ENCODE measurements around the gene NAALADL2. TPM values are rescaled to one million over a fixed set of nuclear protein-coding genes. Genes with fewer than 3 reads are reported as not detected.
A peak's percentile ranks its signal among the peaks of the same experiment; 100 is the strongest.

The NAALADL2 gene
- total and polyA plus RNA-seq, 2 donors (not counting 1 experiment from before 2014, with no cell fraction given), result 8.8 to 11.6 TPM

DNA sequence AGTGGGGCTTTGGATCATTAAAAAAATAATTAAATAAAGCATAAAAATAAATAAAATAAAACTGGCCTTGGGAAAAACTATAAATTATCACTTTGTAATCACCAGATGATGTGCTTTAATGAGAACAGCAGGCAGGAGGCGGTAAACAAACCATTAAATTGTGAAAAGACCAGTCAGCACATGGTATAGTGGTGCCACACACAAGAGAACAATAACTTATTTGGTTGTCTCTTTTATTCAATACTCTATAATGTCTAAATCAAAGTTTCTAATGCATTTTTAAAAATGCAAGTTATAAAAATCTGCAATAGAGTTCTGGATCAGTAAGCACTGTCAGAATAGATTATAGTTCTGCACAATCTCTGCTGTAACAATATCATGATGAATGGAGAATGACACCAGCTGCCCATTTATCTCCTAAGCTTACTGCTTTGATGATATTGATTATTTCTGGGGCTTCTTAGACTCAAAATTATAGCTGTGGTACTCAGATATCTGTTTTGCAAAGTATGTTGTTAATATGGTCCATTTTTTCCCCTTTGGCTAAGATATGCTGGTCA lies 259.3 kb downstream of the NAALADL2 start:
- Histone ChIP-seq H3K9me3 (ENCODE audit: control insufficient read depth, insufficient read depth, low read depth, low read length) (no peaks in the 10 kb centered on the region), H3K9ac (ENCODE audit: insufficient read depth, low read length) (no peak overlapping the region), H3K4me3 (replicated peaks in 1 of 4; ENCODE audit: control extremely low read depth in 1 of 4, insufficient read depth in 1 of 4, low read depth in 3 of 4, low read length in 4 of 4) (no peak overlapping the region), H4K20me1 (ENCODE audit: control insufficient read depth, extremely low read depth, insufficient read depth, low read length) (no peaks in the 10 kb centered on the region), H3K4me2 (ENCODE audit: extremely low read depth, insufficient read depth, low read length) (no peak overlapping the region), H3K79me2 (ENCODE audit: control insufficient read depth, insufficient read depth, low read length) (no peaks in the 10 kb centered on the region), H3K27ac (ENCODE audit: insufficient read depth, low read length) (no peak overlapping the region), H3K27me3 (ENCODE audit: control insufficient read depth, insufficient read depth, low read length) (no peaks in the 10 kb centered on the region), H3K4me1 (ENCODE audit: control insufficient read depth, extremely low read depth, insufficient read depth, low read length) (no peaks in the 10 kb centered on the region), H2AFZ (ENCODE audit: low read length) (no peak overlapping the region), H3K36me3 (ENCODE audit: control insufficient read depth, insufficient read depth, low read length) (no peaks in the 10 kb centered on the region)
- no peak for DNase-seq (ENCODE audit: low read depth in 2 of 2)
- TF ChIP-seq CTCF (conservative IDR thresholded peaks at IDR 0.05 in 1 of 2, IDR thresholded peaks at IDR 0.05 in 1 of 2; ENCODE audit: low read depth in 1 of 2, low read length in 2 of 2) (no peak), EZH2 (IDR thresholded peaks at IDR 0.05; ENCODE audit: low read length, missing control alignments) (no peak)

- H3K4me1 ChIP-seq (ENCODE audit: control insufficient read depth, extremely low read depth, insufficient read depth, low read length), result no peaks in the 10 kb centered on the region
- H3K27ac ChIP-seq (ENCODE audit: insufficient read depth, low read length), result no peak overlapping the region
- no peak overlapping the region for H3K4me2 ChIP-seq (ENCODE audit: extremely low read depth, insufficient read depth, low read length)
- H2AFZ ChIP-seq (ENCODE audit: low read length), result no peak overlapping the region
- no peaks in the 10 kb centered on the region for H3K9me3 ChIP-seq (ENCODE audit: control insufficient read depth, insufficient read depth, low read depth, low read length)
- H3K79me2 ChIP-seq (ENCODE audit: control insufficient read depth, insufficient read depth, low read length), result no peaks in the 10 kb centered on the region
- H4K20me1 ChIP-seq (ENCODE audit: control insufficient read depth, extremely low read depth, insufficient read depth, low read length), result no peaks in the 10 kb centered on the region
- no peak for TF ChIP-seq EZH2 (IDR thresholded peaks at IDR 0.05; ENCODE audit: low read length, missing control alignments)
- TF ChIP-seq CTCF (conservative IDR thresholded peaks at IDR 0.05 in 1 of 2, IDR thresholded peaks at IDR 0.05 in 1 of 2; ENCODE audit: low read depth in 1 of 2, low read length in 2 of 2), result peak; percentile 28 to 44
- H3K4me3 ChIP-seq (replicated peaks in 1 of 4; ENCODE audit: control extremely low read depth in 1 of 4, insufficient read depth in 1 of 4, low read depth in 3 of 4, low read length in 4 of 4), result no peak overlapping the region
- no peaks in the 10 kb centered on the region for H3K27me3 ChIP-seq (ENCODE audit: control insufficient read depth, insufficient read depth, low read length)
- H3K9ac ChIP-seq (ENCODE audit: insufficient read depth, low read length), result no peak overlapping the region
- no peaks in the 10 kb centered on the region for H3K36me3 ChIP-seq (ENCODE audit: control insufficient read depth, insufficient read depth, low read length)
- no peak for DNase-seq (ENCODE audit: low read depth in 2 of 2)
These were observed 262.1 kb downstream of the NAALADL2 start for GRCh38 chr3:175121225-175121624.

DNA sequence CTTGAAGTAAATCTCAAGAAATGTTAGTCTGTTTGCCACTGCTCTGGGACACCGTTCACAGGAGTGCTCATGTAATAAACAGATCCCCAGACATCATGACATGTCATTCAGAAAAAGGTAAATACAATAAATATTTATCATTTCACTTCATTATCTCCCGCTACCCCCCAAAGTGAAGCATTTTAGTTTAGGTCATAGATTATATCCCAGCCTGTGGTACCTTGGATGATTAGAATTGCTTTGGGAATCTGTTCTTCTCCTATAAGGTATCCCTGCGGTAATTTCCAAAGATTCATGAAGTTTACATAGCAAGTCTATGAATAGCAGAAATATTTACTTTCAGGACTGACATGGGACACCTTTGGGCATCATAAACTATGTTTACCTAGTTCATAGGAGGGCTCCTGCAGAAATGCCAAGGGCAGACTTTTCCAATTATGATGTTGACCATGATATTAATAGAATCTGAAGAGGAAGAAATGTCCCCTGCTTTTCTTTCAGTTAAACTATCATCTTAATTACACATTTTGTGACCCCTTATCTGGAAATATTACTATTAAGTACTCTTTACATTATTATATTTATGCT lies 268.0 kb downstream of the NAALADL2 start:
- DNase-seq (ENCODE audit: low read depth in 2 of 2), result no peak
- no peak overlapping the region for H2AFZ ChIP-seq (ENCODE audit: low read length)
- no peaks in the 10 kb centered on the region for H3K27me3 ChIP-seq (ENCODE audit: control insufficient read depth, insufficient read depth, low read length)
- no peaks in the 10 kb centered on the region for H3K36me3 ChIP-seq (ENCODE audit: control insufficient read depth, insufficient read depth, low read length)
- H3K4me2 ChIP-seq (ENCODE audit: extremely low read depth, insufficient read depth, low read length), result no peak overlapping the region
- H3K4me3 ChIP-seq (replicated peaks in 1 of 4; ENCODE audit: control extremely low read depth in 1 of 4, insufficient read depth in 1 of 4, low read depth in 3 of 4, low read length in 4 of 4), result no peak overlapping the region
- H3K27ac ChIP-seq (ENCODE audit: insufficient read depth, low read length), result no peak overlapping the region
- H3K79me2 ChIP-seq (ENCODE audit: control insufficient read depth, insufficient read depth, low read length), result no peaks in the 10 kb centered on the region
- H4K20me1 ChIP-seq (ENCODE audit: control insufficient read depth, extremely low read depth, insufficient read depth, low read length), result no peaks in the 10 kb centered on the region
- H3K9ac ChIP-seq (ENCODE audit: insufficient read depth, low read length), result no peak overlapping the region
- no peaks in the 10 kb centered on the region for H3K9me3 ChIP-seq (ENCODE audit: control insufficient read depth, insufficient read depth, low read depth, low read length)
- TF ChIP-seq CTCF (conservative IDR thresholded peaks at IDR 0.05 in 1 of 2, IDR thresholded peaks at IDR 0.05 in 1 of 2; ENCODE audit: low read depth in 1 of 2, low read length in 2 of 2), result no peak
- TF ChIP-seq EZH2 (IDR thresholded peaks at IDR 0.05; ENCODE audit: low read length, missing control alignments), result no peak
- H3K4me1 ChIP-seq (ENCODE audit: control insufficient read depth, extremely low read depth, insufficient read depth, low read length), result no peaks in the 10 kb centered on the region
